Muscle of leg (tissue), 11 donors: ENCODE measurements around the gene SLC26A11. TPM values are rescaled to one million over a fixed set of nuclear protein-coding genes. Genes with fewer than 3 reads are reported as not detected.

Source experiments
- DNase-seq: peaks from one replicate; pipeline ENCODE4 v3.0.0; 2013
- H3K27ac ChIP-seq: one replicate; pipeline ENCODE4 v1.5.1; 2013; ENCODE audit warnings: mild to moderate bottlenecking, low read length, control low read depth
- H3K27me3 ChIP-seq: one replicate; pipeline ENCODE4 v1.6.1; 2013; ENCODE audit warnings: low read length; ENCODE audit not compliant: control insufficient read depth, insufficient read depth
- H3K36me3 ChIP-seq: one replicate; pipeline ENCODE4 v1.6.1; 2013; ENCODE audit warnings: low read length; ENCODE audit not compliant: control insufficient read depth, insufficient read depth
- H3K4me1 ChIP-seq: one replicate; pipeline ENCODE4 v1.6.1; 2013; ENCODE audit warnings: low read length; ENCODE audit not compliant: control insufficient read depth, insufficient read depth
- H3K4me3 ChIP-seq: one replicate; pipeline ENCODE4 v1.5.1; 2013; ENCODE audit warnings: low read length, control low read depth
- H3K9me3 ChIP-seq: replicated peaks from 2 replicates; pipeline ENCODE4 v1.6.1; 2013; ENCODE audit warnings: low read depth, low read length; ENCODE audit not compliant: control insufficient read depth
- WGBS: methylation state at CpG from one replicate; pipeline ENCODE4 v1.1.5; 2013; ENCODE audit warnings: missing lambda C conversion rate; ENCODE audit not compliant: insufficient coverage; 5-methylcytosine and 5-hydroxymethylcytosine counted together
- polyA plus RNA-seq, 8 donors: library from polyadenylated mRNA; unstranded; fragments of 120-200 nt; gene quantifications; one replicate each; pipeline versions ENCODE4 v1.2.1 to v1.2.3, GENCODE V29; 2013; ENCODE audit warnings: inconsistent platforms in 1 of 8, low replicate concordance in 1 of 8; ENCODE audit not compliant: insufficient read length in 8 of 8, insufficient read depth in 1 of 8
- total RNA-seq: library from RNA; stranded (reverse); fragments of 120-200 nt; gene quantifications from one replicate; pipeline ENCODE4 v1.2.4, GENCODE V29; 2013

The SLC26A11 gene
- total and polyA plus RNA-seq, 9 donors: 7.1 to 15.2 (median 9.3) TPM

GRCh38 chr17:80277751-80278671 is 57.8 kb downstream of the SLC26A11 start:
- H3K9me3 ChIP-seq: no peaks in the 10 kb centered on the region
- H3K4me3 ChIP-seq: no peak overlapping the region
- H3K27ac ChIP-seq: no peak overlapping the region
- no peak for DNase-seq
- peaks cover 5% of the 10 kb centered on the region for H3K4me1 ChIP-seq
- peaks cover 45% of the 10 kb centered on the region for H3K36me3 ChIP-seq
- H3K27me3 ChIP-seq: no peaks in the 10 kb centered on the region
- WGBS: 85% methylated on average over 27 of the region's 34 CpGs

- Histone ChIP-seq H3K4me3 (no peak overlapping the region), H3K27me3 (no peaks in the 10 kb centered on the region), H3K36me3 (peaks cover 42% of the 10 kb centered on the region), H3K9me3 (no peaks in the 10 kb centered on the region), H3K4me1 (peaks cover 7% of the 10 kb centered on the region), H3K27ac (no peak overlapping the region)
- DNase-seq: peak; percentile 26
- 56% methylated on average over 8 of the region's 14 CpGs for WGBS
Observed at GRCh38 chr17:80279895-80280294, 59.7 kb downstream of the SLC26A11 start.

- Histone ChIP-seq H3K36me3 (peaks cover 39% of the 10 kb centered on the region), H3K4me1 (peaks cover 7% of the 10 kb centered on the region), H3K27ac (no peak overlapping the region), H3K4me3 (no peak overlapping the region), H3K27me3 (no peaks in the 10 kb centered on the region), H3K9me3 (no peaks in the 10 kb centered on the region)
- DNase-seq: no peak
- WGBS: 90% methylated on average over 6 of the region's 10 CpGs
Observed at GRCh38 chr17:80281516-80281915, 61.3 kb downstream of the SLC26A11 start.

- peaks cover 2% of the 10 kb centered on the region for H3K4me1 ChIP-seq
- DNase-seq: no peak
- H3K27ac ChIP-seq: no peak overlapping the region
- 57% methylated on average over 14 of the region's 19 CpGs for WGBS
- H3K9me3 ChIP-seq: no peaks in the 10 kb centered on the region
- H3K36me3 ChIP-seq: peaks cover 36% of the 10 kb centered on the region
- H3K27me3 ChIP-seq: no peaks in the 10 kb centered on the region
- no peak overlapping the region for H3K4me3 ChIP-seq
Observed at GRCh38 chr17:80283116-80283852, 63.1 kb downstream of the SLC26A11 start.

GRCh38 chr17:80284631-80285030 is 64.4 kb downstream of the SLC26A11 start:
- 68% methylated on average over 10 of the region's 11 CpGs for WGBS
- Histone ChIP-seq H3K4me3 (no peak overlapping the region), H3K4me1 (peaks cover 2% of the 10 kb centered on the region), H3K9me3 (no peaks in the 10 kb centered on the region), H3K27me3 (no peaks in the 10 kb centered on the region), H3K27ac (no peak overlapping the region), H3K36me3 (peaks cover 38% of the 10 kb centered on the region)
- DNase-seq: no peak

- 92% methylated on average over 16 of the region's 19 CpGs for WGBS
- Histone ChIP-seq H3K4me3 (no peak overlapping the region), H3K27ac (no peak overlapping the region), H3K9me3 (no peaks in the 10 kb centered on the region), H3K4me1 (peaks cover 2% of the 10 kb centered on the region), H3K27me3 (no peaks in the 10 kb centered on the region), H3K36me3 (peaks cover 42% of the 10 kb centered on the region)
- DNase-seq: no peak
Observed at GRCh38 chr17:80285237-80285920, 65.2 kb downstream of the SLC26A11 start.

GRCh38 chr17:80286638-80286960 is 66.4 kb downstream of the SLC26A11 start:
- Histone ChIP-seq H3K27me3 (no peaks in the 10 kb centered on the region), H3K27ac (no peak overlapping the region), H3K4me1 (peaks cover 2% of the 10 kb centered on the region), H3K4me3 (no peak overlapping the region), H3K9me3 (no peaks in the 10 kb centered on the region), H3K36me3 (peaks cover 50% of the 10 kb centered on the region)
- 92% methylated on average over 4 of the region's 5 CpGs for WGBS
- DNase-seq: no peak

- WGBS: 89% methylated on average over 6 of the region's 9 CpGs
- Histone ChIP-seq H3K27me3 (no peaks in the 10 kb centered on the region), H3K4me3 (no peak overlapping the region), H3K4me1 (peaks cover 2% of the 10 kb centered on the region), H3K27ac (no peak overlapping the region), H3K9me3 (no peaks in the 10 kb centered on the region), H3K36me3 (peaks cover 54% of the 10 kb centered on the region)
- no peak for DNase-seq
Observed at GRCh38 chr17:80287038-80287437, 66.8 kb downstream of the SLC26A11 start.

GRCh38 chr17:80287806-80288567 is 67.8 kb downstream of the SLC26A11 start:
- H3K4me1 ChIP-seq: peaks cover 2% of the 10 kb centered on the region
- H3K4me3 ChIP-seq: no peak overlapping the region
- H3K27me3 ChIP-seq: no peaks in the 10 kb centered on the region
- no peaks in the 10 kb centered on the region for H3K9me3 ChIP-seq
- peaks cover 63% of the 10 kb centered on the region for H3K36me3 ChIP-seq
- no peak overlapping the region for H3K27ac ChIP-seq
- WGBS: 66% methylated on average over 17 of the region's 22 CpGs
- peak; percentile 27 for DNase-seq
